HepG2 (cell line): ENCODE data around the gene NPHP4. TPM values are rescaled to one million over a fixed set of nuclear protein-coding genes. Genes with fewer than 3 reads are reported as not detected.
A peak's percentile ranks its signal among the peaks of the same experiment; 100 is the strongest.

Experiments
- ATAC-seq: fragments of 200-7000 bp; cut with Tn5 transposase; 3 replicates; pipeline ENCODE4 v1.9.1; 2020; ENCODE audit warnings: mild to moderate bottlenecking, moderate library complexity
- BruUV-seq: library from RNA; stranded (reverse); fragments of 400-500 nt; replicated peaks from 2 replicates; lab custom pipeline; 2021; lab: Mats Ljungman, UMichigan
- CTCF ChIA-PET: fragments of 300-600 bp; formaldehyde crosslinking; extraction: SDS; loops from one replicate; lab custom pipeline; 2021; ENCODE audit warnings: low total read pairs, inconsistent platforms, low intra/inter-chr PET ratio; lab: Yijun Ruan, JAX
- POLR2A ChIA-PET: fragments of 350-600 bp; sonication (Branson Sonifier 250); formaldehyde crosslinking; loops from one replicate; lab custom pipeline; 2020; ENCODE audit warnings: antibody characterized with exemption, inconsistent platforms; lab: Yijun Ruan, JAX
- DNase-seq: peaks from one replicate; pipeline ENCODE4 v3.0.0-alpha.2; 2015; ENCODE audit warnings: low spot score
- FAIRE-seq: peaks from 3 replicates; lab custom pipeline; 2011; peaks lifted over from hg19 to GRCh38; lab: Jason Lieb, UNC
- H2AFZ ChIP-seq: one replicate; pipeline ENCODE4 v1.6.1; 2011; ENCODE audit warnings: low read length, inconsistent platforms
- H3K27ac ChIP-seq: fragments of 300-600 bp; 3 replicates; pipeline ENCODE4 v1.8.0; 2011; ENCODE audit warnings: mixed run types, mild to moderate bottlenecking, mixed read lengths, low read length, inconsistent platforms; ENCODE audit not compliant: insufficient read depth; ENCODE audit errors: extremely low read length
- H3K27me3 ChIP-seq, 2 experiments: fragments of 200-600 bp in 1 of 2; 2 replicates in 1 of 2; 3 replicates in 1 of 2; pipeline versions ENCODE4 v1.6.0 to v1.8.0; 2011; ENCODE audit warnings: low read length in 2 of 2, mild to moderate bottlenecking in 2 of 2, moderate library complexity in 2 of 2, inconsistent platforms in 1 of 2; ENCODE audit not compliant: insufficient read depth in 2 of 2, control insufficient read depth in 1 of 2
- H3K36me3 ChIP-seq, 2 experiments: fragments of 200-600 bp in 1 of 2; replicated peaks in 1 of 2; 2 replicates in 1 of 2; 3 replicates in 1 of 2; pipeline versions ENCODE4 v1.5.1 to v1.8.0; 2011; ENCODE audit warnings: low read length in 2 of 2, inconsistent platforms in 1 of 2; ENCODE audit not compliant: insufficient read depth in 2 of 2, control insufficient read depth in 1 of 2
- H3K4me1 ChIP-seq: 2 replicates; pipeline ENCODE4 v1.5.1; 2012; ENCODE audit warnings: low read length, inconsistent platforms; ENCODE audit not compliant: insufficient read depth
- H3K4me2 ChIP-seq: 2 replicates; pipeline ENCODE4 v1.6.0; 2011; ENCODE audit warnings: low read depth, low read length, inconsistent platforms
- H3K4me3 ChIP-seq, 3 experiments: fragments of 200-600 bp in 1 of 3; sonication (generic), shearing (Covaris generic) in 1 of 3; replicated peaks in 1 of 3; 2 replicates each; pipeline ENCODE4 v1.5.1; 2011 to 2016; ENCODE audit warnings: low read length in 3 of 3, inconsistent platforms in 2 of 3, low read depth in 2 of 3, mild to moderate bottlenecking in 2 of 3, control low read depth in 1 of 3, mixed read lengths in 1 of 3; ENCODE audit not compliant: insufficient read depth in 1 of 3
- H3K79me2 ChIP-seq: one replicate; pipeline ENCODE4 v1.6.1; 2011; ENCODE audit warnings: low read length, inconsistent platforms; ENCODE audit not compliant: insufficient read depth
- H3K9ac ChIP-seq: 2 replicates; pipeline ENCODE4 v1.6.0; 2011; ENCODE audit warnings: mild to moderate bottlenecking, low read depth, low read length, inconsistent platforms; ENCODE audit not compliant: insufficient read depth
- H3K9me3 ChIP-seq: 2 replicates; pipeline ENCODE4 v1.5.1; 2012; ENCODE audit warnings: mild to moderate bottlenecking, low read length
- H4K20me1 ChIP-seq: 2 replicates; pipeline ENCODE4 v1.6.0; 2011; ENCODE audit warnings: inconsistent platforms, mild to moderate bottlenecking, low read length, moderate library complexity; ENCODE audit not compliant: insufficient read depth
- ARID5B ChIP-seq: IDR thresholded peaks from 2 replicates; pipeline ENCODE4 v1.4.0; 2020; ENCODE audit warnings: mild to moderate bottlenecking, missing genetic modification reagents
- GABPB1 ChIP-seq: IDR thresholded peaks from 2 replicates; pipeline ENCODE4 v1.6.1; 2016; ENCODE audit warnings: mild to moderate bottlenecking, missing genetic modification reagents, moderate library complexity, missing compliant biosample characterization
- ISL2 ChIP-seq: sonication (generic); formaldehyde crosslinking; IDR thresholded peaks from 2 replicates; pipeline ENCODE4 v1.5.0; 2020; ENCODE audit warnings: missing genetic modification reagents
- MIER2 ChIP-seq: IDR thresholded peaks from 2 replicates; pipeline ENCODE4 v1.6.1; 2016; ENCODE audit warnings: missing biosample characterization, missing genetic modification reagents
- MTA1 ChIP-seq: sonication (generic); formaldehyde crosslinking; IDR thresholded peaks from 2 replicates; pipeline ENCODE4 v1.4.0; 2020; ENCODE audit warnings: missing genetic modification reagents, mild to moderate bottlenecking, borderline replicate concordance
- NCOR1 ChIP-seq: fragments of 200-600 bp; sonication (generic); IDR thresholded peaks from 2 replicates; pipeline ENCODE4 v1.7.0; 2017; ENCODE audit warnings: antibody characterized with exemption, low read length, borderline replicate concordance
- NFKB2 ChIP-seq: sonication (generic); formaldehyde crosslinking; IDR thresholded peaks from 2 replicates; pipeline ENCODE4 v1.4.0; 2020; ENCODE audit warnings: missing genetic modification reagents, borderline replicate concordance
- NFKBIZ ChIP-seq: IDR thresholded peaks from 2 replicates; pipeline ENCODE4 v1.6.1; 2018; ENCODE audit warnings: missing genetic modification reagents, missing compliant biosample characterization
- ZNF34 ChIP-seq: sonication (generic); formaldehyde crosslinking; IDR thresholded peaks from 2 replicates; pipeline ENCODE4 v1.4.0; 2020; ENCODE audit warnings: mild to moderate bottlenecking, missing genetic modification reagents, borderline replicate concordance
- ZNF383 ChIP-seq: sonication (generic); formaldehyde crosslinking; IDR thresholded peaks from 2 replicates; pipeline ENCODE4 v1.4.0; 2020; ENCODE audit warnings: missing genetic modification reagents, mild to moderate bottlenecking, borderline replicate concordance
- ZNF501 ChIP-seq: sonication (generic); formaldehyde crosslinking; IDR thresholded peaks from 2 replicates; pipeline ENCODE4 v1.5.1; 2020; ENCODE audit warnings: mild to moderate bottlenecking, moderate library complexity, missing genetic modification reagents
- WGBS: methylation state at CpG from one replicate; pipeline ENCODE4 v1.1.6; 2017; ENCODE audit warnings: low lambda C conversion rate; 5-methylcytosine and 5-hydroxymethylcytosine counted together
- in situ Hi-C: cut with HindIII; loops from 2 replicates; pipeline ENCODE4 v1.10.0; 2017; ENCODE audit warnings: low pct_unique_long_range_greater_than_20kb; ENCODE audit not compliant: extremely low pct_ligation_motif_present
- intact Hi-C: fragments of 100-400 bp; cut with micrococcal nuclease; formaldehyde crosslinking; loops from one replicate; pipeline ENCODE4 v1.10.0; 2022; ENCODE audit not compliant: unreplicated experiment
- polyA plus RNA-seq, 8 experiments: library from polyadenylated mRNA; depleted of rRNA in 3 of 8; stranded (reverse) in 7 of 8; unstranded in 1 of 8; fragments of >200 nt; fragmentation: Illumina TruSeq in 4 of 8; extraction: Trizol in 4 of 8; gene quantifications; 2 replicates each; pipeline versions ENCODE4 v1.2.1 to v1.2.3, GENCODE V29; 2011 to 2016; ENCODE audit warnings: low read depth in 4 of 8, missing spikeins in 1 of 8, mixed read lengths in 1 of 8; ENCODE audit not compliant: insufficient read depth in 1 of 8
- total RNA-seq, 5 experiments: library from RNA; depleted of rRNA; stranded (reverse); fragments of >200 nt; fragmentation: Illumina TruSeq; extraction: Trizol; gene quantifications; 2 replicates each; pipeline ENCODE4 v1.2.3, GENCODE V29; 2016; ENCODE audit warnings: low read depth in 1 of 5
- TF ChIP-seq, protein P1 (sequence below): sonication (generic); formaldehyde crosslinking; IDR thresholded peaks from 2 replicates; pipeline ENCODE4 v1.5.0; 2020; ENCODE audit warnings: mild to moderate bottlenecking, missing genetic modification reagents, borderline replicate concordance

Gene NPHP4
- total and polyA plus RNA-seq, 2 of the 13 experiments (the other 11 are each of a cell fraction or from before 2014, with no cell fraction given): 4.4 to 6.8 TPM

GRCh38 chr1:5934058-5934884 is 58.0 kb downstream of the NPHP4 start (continued):
- TF ChIP-seq NFKB2 (CRISPR knock-in tag) (no peak), ZNF501 (0 out of 2 replicates have a peak, but pooled peaks have one; percentile 53), GABPB1 (CRISPR knock-in tag) (peak; percentile 20; the same call in 1 of the 2 replicates)
- TF ChIP-seq, protein P1, sequence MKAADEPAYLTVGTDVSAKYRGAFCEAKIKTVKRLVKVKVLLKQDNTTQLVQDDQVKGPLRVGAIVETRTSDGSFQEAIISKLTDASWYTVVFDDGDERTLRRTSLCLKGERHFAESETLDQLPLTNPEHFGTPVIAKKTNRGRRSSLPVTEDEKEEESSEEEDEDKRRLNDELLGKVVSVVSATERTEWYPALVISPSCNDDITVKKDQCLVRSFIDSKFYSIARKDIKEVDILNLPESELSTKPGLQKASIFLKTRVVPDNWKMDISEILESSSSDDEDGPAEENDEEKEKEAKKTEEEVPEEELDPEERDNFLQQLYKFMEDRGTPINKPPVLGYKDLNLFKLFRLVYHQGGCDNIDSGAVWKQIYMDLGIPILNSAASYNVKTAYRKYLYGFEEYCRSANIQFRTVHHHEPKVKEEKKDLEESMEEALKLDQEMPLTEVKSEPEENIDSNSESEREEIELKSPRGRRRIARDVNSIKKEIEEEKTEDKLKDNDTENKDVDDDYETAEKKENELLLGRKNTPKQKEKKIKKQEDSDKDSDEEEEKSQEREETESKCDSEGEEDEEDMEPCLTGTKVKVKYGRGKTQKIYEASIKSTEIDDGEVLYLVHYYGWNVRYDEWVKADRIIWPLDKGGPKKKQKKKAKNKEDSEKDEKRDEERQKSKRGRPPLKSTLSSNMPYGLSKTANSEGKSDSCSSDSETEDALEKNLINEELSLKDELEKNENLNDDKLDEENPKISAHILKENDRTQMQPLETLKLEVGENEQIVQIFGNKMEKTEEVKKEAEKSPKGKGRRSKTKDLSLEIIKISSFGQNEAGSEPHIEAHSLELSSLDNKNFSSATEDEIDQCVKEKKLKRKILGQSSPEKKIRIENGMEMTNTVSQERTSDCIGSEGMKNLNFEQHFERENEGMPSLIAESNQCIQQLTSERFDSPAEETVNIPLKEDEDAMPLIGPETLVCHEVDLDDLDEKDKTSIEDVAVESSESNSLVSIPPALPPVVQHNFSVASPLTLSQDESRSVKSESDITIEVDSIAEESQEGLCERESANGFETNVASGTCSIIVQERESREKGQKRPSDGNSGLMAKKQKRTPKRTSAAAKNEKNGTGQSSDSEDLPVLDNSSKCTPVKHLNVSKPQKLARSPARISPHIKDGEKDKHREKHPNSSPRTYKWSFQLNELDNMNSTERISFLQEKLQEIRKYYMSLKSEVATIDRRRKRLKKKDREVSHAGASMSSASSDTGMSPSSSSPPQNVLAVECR (CRISPR knock-in tag): 0 out of 2 replicates have a peak, but pooled peaks have one; percentile 12

DNA sequence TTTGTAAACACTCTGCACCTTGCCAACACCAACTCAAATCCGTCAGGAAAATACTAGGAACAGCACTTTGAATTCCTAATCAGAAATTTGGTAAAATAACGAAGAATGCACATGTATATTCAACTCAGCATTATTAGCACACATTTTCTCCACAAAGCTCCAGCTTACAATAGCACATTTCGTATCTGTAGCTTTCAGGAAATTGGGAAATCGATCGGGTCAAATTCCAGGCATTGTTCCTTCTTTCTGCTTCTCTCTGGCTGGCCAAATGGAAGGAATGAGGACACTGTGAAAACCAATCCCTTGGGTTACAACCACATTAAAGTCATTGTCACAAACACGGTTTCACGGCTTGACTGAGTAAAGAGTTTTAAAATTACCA is 58.6 kb downstream of the NPHP4 start:
- Histone ChIP-seq H3K27ac (peak overlapping the region; percentile 90), H2AFZ (peak overlapping the region; percentile 49), H3K9me3 (no peaks in the 10 kb centered on the region), H3K4me3 (peak overlapping the region in 1 of 3 experiments; percentile 24; a peak in 1 of 6 replicates), H3K9ac (peak overlapping the region; percentile 62), H4K20me1 (no peaks in the 10 kb centered on the region), H3K79me2 (no peaks in the 10 kb centered on the region), H3K4me2 (peak overlapping the region; percentile 57), H3K27me3 (no peaks in the 10 kb centered on the region), H3K4me1 (peaks cover 42% of the 10 kb centered on the region), H3K36me3 (peaks cover 2 to 17% of the 10 kb centered on the region in 2 experiments; a peak in 4 of 5 replicates)
- 9% methylated on average over 7 of the region's 7 CpGs for WGBS
- ChIA-PET POLR2A (interaction anchor here (0.8 to 2.5 kb wide), 7 partner anchors 13 to 69 kb away, joined by 3 to 16 read pairs (median 4); partner anchors contain the start of gene NPHP4), CTCF (no interaction called here)
- intact Hi-C loops (no loop called here), in situ Hi-C loops (no loop called here)
- peak; percentile 88 for ATAC-seq
- TSS peak; percentile 46 for BruUV-seq
- DNase-seq: peak; percentile 87
- peak; percentile 91 for FAIRE-seq
- TF ChIP-seq NFKBIZ (CRISPR knock-in tag): 0 out of 2 replicates have a peak, but pooled peaks have one; percentile 32
- no peak for TF ChIP-seq ZNF34
- TF ChIP-seq ISL2: 0 out of 2 replicates have a peak, but pooled peaks have one; percentile 49
- TF ChIP-seq MIER2 (CRISPR knock-in tag): peak; percentile 43; the same call in 1 of the 2 replicates
- no peak for TF ChIP-seq MTA1 (CRISPR knock-in tag)
- TF ChIP-seq NCOR1: peak; percentile 80; the same call in 1 of the 2 replicates
- TF ChIP-seq ARID5B (CRISPR knock-in tag): peak; percentile 82
- TF ChIP-seq ZNF383 (CRISPR knock-in tag): no peak
